Mammary epithelial cell (primary cell): ENCODE data around the gene P4HA3.

Source experiments
- EZH2 ChIP-seq: IDR thresholded peaks from 2 replicates; pipeline ENCODE4 v1.6.1; 2012; ENCODE audit warnings: low read length, inconsistent platforms, borderline replicate concordance
- TF ChIP-seq, protein P1 (sequence below), 2 donors: IDR thresholded peaks in 1 of 2; conservative IDR thresholded peaks in 1 of 2; 2 replicates each; pipeline ENCODE4 v1.5.1; 2011 to 2012; ENCODE audit warnings: inconsistent platforms in 2 of 2, low read length in 2 of 2, mild to moderate bottlenecking in 2 of 2, control low read depth in 1 of 2, low read depth in 1 of 2; ENCODE audit not compliant: insufficient read depth in 1 of 2; ENCODE audit errors: extremely low read depth in 1 of 2

DNA sequence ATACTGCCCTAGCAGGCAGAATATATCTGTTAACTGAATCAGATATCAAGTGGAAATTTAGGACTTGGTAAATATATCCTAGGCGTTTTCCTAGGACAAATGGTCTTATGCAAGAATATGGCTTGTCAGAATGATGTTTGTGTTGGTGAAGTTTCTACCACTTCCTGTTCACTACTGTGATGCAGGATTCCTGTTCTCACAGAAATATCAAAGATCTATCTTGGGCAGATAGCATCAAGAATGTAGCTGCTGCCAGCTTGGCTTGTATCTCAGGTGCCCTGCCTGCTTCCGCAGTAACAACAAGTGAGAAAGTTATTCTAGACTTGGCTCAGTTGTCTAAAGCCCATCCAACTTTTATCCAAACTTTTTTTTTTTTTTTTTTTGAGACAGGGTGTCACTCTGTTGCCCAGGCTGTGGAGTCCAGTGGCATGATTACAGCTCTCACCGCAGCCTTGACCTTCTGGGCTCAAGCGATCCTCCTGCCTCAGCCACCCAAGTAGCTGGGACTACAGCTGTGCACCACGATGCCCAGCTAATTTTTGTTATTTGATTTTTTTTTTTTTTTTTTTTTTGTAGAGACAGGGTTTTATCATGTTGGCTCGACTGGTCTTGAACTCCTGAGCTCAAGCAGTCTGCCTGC is 79.0 kb downstream of the P4HA3 start:
- TF ChIP-seq, protein P1, sequence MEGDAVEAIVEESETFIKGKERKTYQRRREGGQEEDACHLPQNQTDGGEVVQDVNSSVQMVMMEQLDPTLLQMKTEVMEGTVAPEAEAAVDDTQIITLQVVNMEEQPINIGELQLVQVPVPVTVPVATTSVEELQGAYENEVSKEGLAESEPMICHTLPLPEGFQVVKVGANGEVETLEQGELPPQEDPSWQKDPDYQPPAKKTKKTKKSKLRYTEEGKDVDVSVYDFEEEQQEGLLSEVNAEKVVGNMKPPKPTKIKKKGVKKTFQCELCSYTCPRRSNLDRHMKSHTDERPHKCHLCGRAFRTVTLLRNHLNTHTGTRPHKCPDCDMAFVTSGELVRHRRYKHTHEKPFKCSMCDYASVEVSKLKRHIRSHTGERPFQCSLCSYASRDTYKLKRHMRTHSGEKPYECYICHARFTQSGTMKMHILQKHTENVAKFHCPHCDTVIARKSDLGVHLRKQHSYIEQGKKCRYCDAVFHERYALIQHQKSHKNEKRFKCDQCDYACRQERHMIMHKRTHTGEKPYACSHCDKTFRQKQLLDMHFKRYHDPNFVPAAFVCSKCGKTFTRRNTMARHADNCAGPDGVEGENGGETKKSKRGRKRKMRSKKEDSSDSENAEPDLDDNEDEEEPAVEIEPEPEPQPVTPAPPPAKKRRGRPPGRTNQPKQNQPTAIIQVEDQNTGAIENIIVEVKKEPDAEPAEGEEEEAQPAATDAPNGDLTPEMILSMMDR (conservative IDR thresholded peaks at IDR 0.05 in 1 of 2, IDR thresholded peaks at IDR 0.05 in 1 of 2; ENCODE audit: extremely low read depth in 1 of 2, insufficient read depth in 1 of 2, low read depth in 1 of 2, low read length in 2 of 2): no peak
- no peak for TF ChIP-seq EZH2
